Fibroblast of villous mesenchyme (primary cell): ENCODE results near the gene SERPINA5. TPM values are rescaled to one million over a fixed set of nuclear protein-coding genes. Genes with fewer than 3 reads are reported as not detected.

Experiments used
- DNase-seq: peaks from one replicate; pipeline ENCODE4 v3.0.0-alpha.2; 2010; ENCODE audit warnings: low read depth
- H3K4me3 ChIP-seq: 2 replicates; pipeline ENCODE4 v1.5.1; 2011; ENCODE audit warnings: low read depth, mild to moderate bottlenecking, low read length
- total RNA-seq: library from RNA; depleted of rRNA; stranded (reverse); fragments of >200 nt; gene quantifications from 2 replicates; pipeline ENCODE4 v1.2.3, GENCODE V29; 2012
- TF ChIP-seq, protein P1 (sequence below): IDR thresholded peaks from 2 replicates; pipeline ENCODE4 v1.5.1; 2012; ENCODE audit warnings: low read depth, mild to moderate bottlenecking, low read length; ENCODE audit not compliant: insufficient read depth

SERPINA5 gene
- total RNA-seq, 1 donor = not detected

- TF ChIP-seq, protein P1, sequence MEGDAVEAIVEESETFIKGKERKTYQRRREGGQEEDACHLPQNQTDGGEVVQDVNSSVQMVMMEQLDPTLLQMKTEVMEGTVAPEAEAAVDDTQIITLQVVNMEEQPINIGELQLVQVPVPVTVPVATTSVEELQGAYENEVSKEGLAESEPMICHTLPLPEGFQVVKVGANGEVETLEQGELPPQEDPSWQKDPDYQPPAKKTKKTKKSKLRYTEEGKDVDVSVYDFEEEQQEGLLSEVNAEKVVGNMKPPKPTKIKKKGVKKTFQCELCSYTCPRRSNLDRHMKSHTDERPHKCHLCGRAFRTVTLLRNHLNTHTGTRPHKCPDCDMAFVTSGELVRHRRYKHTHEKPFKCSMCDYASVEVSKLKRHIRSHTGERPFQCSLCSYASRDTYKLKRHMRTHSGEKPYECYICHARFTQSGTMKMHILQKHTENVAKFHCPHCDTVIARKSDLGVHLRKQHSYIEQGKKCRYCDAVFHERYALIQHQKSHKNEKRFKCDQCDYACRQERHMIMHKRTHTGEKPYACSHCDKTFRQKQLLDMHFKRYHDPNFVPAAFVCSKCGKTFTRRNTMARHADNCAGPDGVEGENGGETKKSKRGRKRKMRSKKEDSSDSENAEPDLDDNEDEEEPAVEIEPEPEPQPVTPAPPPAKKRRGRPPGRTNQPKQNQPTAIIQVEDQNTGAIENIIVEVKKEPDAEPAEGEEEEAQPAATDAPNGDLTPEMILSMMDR = no peak
- H3K4me3 ChIP-seq = no peak overlapping the region
- no peak for DNase-seq
Measured at GRCh38 chr14:94623422-94623809, 42.2 kb downstream of the SERPINA5 start.

GRCh38 chr14:94623856-94624499 lies 42.8 kb downstream of the SERPINA5 start:
- TF ChIP-seq, protein P1 = no peak
- H3K4me3 ChIP-seq = no peak overlapping the region

DNA sequence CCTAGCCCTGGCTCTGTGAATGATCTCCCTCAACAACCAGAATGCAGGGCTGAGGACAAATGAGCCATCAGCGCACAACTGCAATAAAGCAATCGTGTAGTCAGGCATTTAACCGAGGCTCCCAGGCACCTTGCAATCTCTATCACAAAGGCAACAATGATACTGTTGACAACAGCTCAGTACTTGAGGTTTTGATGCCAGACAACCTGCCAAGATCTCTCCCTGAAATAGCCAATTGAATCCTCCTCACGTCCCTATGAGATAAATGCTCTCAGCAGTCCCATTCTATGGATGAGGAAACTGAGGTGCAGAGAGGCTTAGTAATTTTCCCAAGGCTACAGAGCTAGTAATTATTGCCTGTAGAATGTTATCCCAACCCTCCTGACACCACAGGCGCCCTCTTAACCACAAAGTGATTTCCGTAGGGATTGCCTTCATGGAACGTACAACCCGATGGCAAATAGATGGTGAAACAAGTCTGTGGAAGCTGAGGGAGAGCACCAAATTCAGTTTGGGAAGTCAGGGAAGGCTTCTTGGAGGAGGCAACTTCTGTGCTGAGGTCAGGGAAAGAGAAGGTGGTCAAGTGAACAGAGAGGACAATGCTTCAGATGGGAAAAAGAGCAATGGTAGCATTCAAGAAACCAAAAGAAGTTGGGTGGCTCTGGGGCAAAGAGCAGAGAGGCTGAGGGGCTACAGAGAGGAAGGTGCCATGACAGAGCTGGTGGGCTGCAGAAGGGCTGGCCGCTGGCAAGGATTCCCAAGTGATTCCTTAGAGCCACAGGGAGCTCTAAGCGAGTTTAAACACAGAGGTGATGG lies 43.5 kb downstream of the SERPINA5 start:
- TF ChIP-seq, protein P1 = no peak
- DNase-seq = no peak
- H3K4me3 ChIP-seq = no peak overlapping the region

More at GRCh38 chr14:94623856-94624499, 42.8 kb downstream of the SERPINA5 start:
- no peak for DNase-seq

DNA sequence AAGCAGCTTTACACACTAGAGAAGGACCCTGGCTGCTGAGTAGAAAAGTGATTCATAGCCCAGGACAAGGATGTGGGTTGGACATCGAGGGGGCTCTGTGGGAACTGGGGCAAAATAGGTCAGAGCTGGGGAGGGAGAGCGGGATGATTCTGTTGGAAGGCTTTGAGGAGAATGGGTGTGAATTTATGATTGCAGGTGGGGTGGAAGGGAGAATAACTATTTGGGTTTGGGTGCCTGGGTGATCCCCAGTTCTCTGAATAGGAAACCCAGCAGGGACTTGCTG lies 44.1 kb downstream of the SERPINA5 start:
- no peak overlapping the region for H3K4me3 ChIP-seq
- TF ChIP-seq, protein P1 = no peak
- no peak for DNase-seq

- no peak for DNase-seq
- TF ChIP-seq, protein P1 = no peak
- no peak overlapping the region for H3K4me3 ChIP-seq
Measured at GRCh38 chr14:94628578-94628977, 47.4 kb downstream of the SERPINA5 start.

DNA sequence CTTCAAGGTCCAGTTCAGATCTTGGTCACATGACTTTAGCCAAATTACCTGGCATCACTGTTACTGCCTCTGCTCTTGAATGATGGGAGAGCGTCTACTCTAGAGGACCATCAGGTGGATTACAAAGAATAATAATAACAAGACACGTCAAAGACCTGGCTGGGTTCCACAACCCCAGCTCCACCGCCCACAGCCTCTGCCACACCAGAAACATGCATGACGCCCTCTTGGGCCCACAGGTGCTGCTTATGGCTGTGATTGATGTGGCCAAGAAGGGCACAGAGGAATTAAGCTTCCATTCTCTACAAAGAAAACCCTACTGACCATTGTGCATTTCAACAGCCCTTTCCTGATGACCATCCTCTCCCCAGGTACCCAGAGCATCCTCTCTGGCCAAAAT lies 49.2 kb downstream of the SERPINA5 start:
- TF ChIP-seq, protein P1 = no peak
- DNase-seq = no peak
- no peak overlapping the region for H3K4me3 ChIP-seq

- no peak for DNase-seq
- H3K4me3 ChIP-seq = no peak overlapping the region
- TF ChIP-seq, protein P1 = no peak
Measured at GRCh38 chr14:94631050-94631449, 49.8 kb downstream of the SERPINA5 start.
